ENCODE data around the gene SNX25.
"Not testable (repeated sequence)": the region's sequence is repeated elsewhere in the genome, so short reads cannot be mapped to it uniquely, and the experiment has no call there.

The SNX25 gene

GRCh38 chr4:185351691-185352090 lies 142.3 kb downstream of the SNX25 start:
- no peak for DNase-seq

- no peak for DNase-seq
Measured at GRCh38 chr4:185352202-185352601, 142.8 kb downstream of the SNX25 start.

GRCh38 chr4:185352741-185353140 lies 143.3 kb downstream of the SNX25 start:
- DNase-seq, result no peak

GRCh38 chr4:185357211-185357610 lies 147.8 kb downstream of the SNX25 start:
- DNase-seq, result no peak

GRCh38 chr4:185357733-185358440 lies 148.5 kb downstream of the SNX25 start:
- DNase-seq, result no peak

GRCh38 chr4:185358514-185358913 lies 149.1 kb downstream of the SNX25 start:
- no peak for DNase-seq

- DNase-seq, result no peak
Measured at GRCh38 chr4:185358959-185359358, 149.6 kb downstream of the SNX25 start.

GRCh38 chr4:185359767-185360446 lies 150.5 kb downstream of the SNX25 start:
- no peak for DNase-seq

GRCh38 chr4:185361872-185362271 lies 152.5 kb downstream of the SNX25 start:
- DNase-seq, result no peak

- DNase-seq, result not testable (repeated sequence)
Measured at GRCh38 chr4:185362570-185362969, 153.2 kb downstream of the SNX25 start.

- no peak for DNase-seq
Measured at GRCh38 chr4:185363251-185363650, 153.9 kb downstream of the SNX25 start.

GRCh38 chr4:185364886-185365285 lies 155.5 kb downstream of the SNX25 start:
- DNase-seq, result no peak

GRCh38 chr4:185369731-185370130 lies 160.3 kb downstream of the SNX25 start:
- no peak for DNase-seq

GRCh38 chr4:185370268-185370949 lies 161.0 kb downstream of the SNX25 start:
- DNase-seq, result no peak

GRCh38 chr4:185371702-185372101 lies 162.3 kb downstream of the SNX25 start:
- DNase-seq, result no peak

GRCh38 chr4:185374027-185374426 lies 164.6 kb downstream of the SNX25 start:
- no peak for DNase-seq

- DNase-seq, result no peak
Measured at GRCh38 chr4:185374573-185374972, 165.2 kb downstream of the SNX25 start.

- DNase-seq, result no peak
Measured at GRCh38 chr4:185378264-185378663, 168.9 kb downstream of the SNX25 start.

GRCh38 chr4:185379326-185380295 lies 170.2 kb downstream of the SNX25 start:
- DNase-seq, result no peak

- DNase-seq, result no peak
Measured at GRCh38 chr4:185380320-185380719, 170.9 kb downstream of the SNX25 start.

- DNase-seq, result no peak
Measured at GRCh38 chr4:185381288-185382196, 172.1 kb downstream of the SNX25 start.

GRCh38 chr4:185382754-185383153 lies 173.4 kb downstream of the SNX25 start:
- no peak for DNase-seq

All from activated CD4-positive, alpha-beta T cell treated with anti-CD3 and anti-CD28 coated beads for 4 hours (primary cell).